Ramos (cell line): ENCODE results near the gene GAK.

Experiments used
- in situ Hi-C: fragments of 300-500 bp; cut with MboI; formaldehyde crosslinking; loops from one replicate; pipeline ENCODE4 v1.14.3; 2022; ENCODE audit warnings: low sequenced_read_pairs; ENCODE audit not compliant: unreplicated experiment

GAK gene

DNA sequence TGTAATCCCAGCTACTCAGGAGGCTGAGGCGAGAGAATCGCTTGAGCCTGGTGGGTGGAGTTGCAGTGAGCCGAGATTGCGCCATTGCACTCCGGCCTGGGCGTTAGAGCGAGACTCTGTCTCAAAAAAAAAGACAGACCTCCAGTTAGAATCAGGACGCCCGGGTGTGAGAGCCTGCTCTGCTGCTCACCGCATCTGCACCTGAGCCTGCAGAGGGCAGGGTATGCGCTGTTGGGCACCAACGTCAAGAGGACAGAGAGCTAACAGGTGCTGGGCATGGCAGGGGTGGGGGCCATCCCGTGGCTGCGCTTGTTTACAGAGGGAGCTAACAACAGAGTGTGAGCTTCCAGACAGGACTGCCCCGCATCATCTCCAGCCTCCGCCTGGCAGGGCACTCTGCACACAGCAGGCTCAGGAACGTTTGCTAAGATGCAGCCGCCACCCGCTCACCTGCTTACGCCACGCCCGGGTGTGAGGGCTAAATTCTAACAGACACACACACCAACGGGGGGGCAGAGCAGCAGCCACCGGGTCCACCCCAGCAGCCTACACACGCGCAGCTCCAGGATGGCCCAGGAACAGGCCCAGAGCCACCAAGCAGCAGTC is 56.2 kb downstream of the GAK start:
- in situ Hi-C loops = no loop called here

DNA sequence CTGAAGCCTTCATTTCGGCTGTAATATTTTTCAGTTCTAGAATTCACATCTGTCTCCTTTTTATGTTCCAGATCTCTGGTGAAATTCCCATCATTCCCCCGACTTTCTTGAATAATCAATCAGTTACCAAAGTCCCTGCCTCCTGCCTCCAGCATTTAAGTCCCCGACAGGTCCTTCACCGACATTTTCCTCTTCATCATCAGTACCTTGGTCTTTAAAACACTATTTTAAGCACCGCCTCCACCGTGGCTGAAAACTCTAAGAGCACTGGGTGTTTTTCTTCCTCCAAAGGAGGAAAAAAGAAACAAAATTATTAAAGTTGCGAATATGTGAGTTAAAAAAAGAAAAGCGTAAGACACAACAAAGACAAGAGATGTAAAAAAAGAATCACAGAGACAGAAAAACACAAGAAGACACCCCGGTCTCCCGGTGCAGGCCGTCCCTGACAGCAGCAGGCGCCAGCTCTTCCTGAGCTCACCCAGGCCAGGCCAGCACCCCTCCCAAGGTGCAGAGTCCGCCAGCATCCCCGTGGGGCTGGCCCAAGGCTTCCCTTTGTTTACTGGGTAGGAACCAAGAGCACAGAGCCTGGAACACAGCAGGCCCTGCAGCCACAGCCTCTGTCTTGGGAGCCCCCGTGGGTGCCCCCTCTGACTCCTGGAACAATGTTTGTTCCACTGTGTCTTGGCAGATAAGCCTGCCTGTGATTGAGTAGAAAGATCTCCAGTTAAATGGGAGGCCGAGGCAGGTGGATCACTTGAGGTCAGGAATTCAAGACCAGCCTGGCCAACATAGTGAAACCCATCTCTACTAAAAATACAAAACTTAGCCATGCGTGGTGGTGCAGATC is 56.9 kb downstream of the GAK start:
- in situ Hi-C loops = no loop called here

DNA sequence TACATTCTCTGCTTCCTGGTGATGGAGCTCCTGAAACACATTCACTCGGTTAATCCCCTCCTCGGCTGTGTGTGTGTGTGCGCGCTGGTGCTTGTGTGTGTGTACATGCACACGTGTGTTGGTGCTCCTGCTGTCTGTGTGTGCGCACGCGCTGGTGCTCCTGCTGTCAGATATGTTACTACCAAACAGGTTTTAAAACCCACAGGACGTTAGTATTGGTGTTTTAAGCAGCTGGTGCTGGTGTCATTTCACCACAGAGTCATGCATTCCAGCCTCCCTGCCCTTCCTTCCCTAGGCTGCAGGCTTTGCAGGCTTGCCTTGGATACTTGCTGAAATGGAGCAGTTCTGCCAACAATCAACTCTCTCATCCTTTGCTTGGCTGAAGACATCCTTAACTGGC is 58.1 kb downstream of the GAK start:
- in situ Hi-C loops = no loop called here

DNA sequence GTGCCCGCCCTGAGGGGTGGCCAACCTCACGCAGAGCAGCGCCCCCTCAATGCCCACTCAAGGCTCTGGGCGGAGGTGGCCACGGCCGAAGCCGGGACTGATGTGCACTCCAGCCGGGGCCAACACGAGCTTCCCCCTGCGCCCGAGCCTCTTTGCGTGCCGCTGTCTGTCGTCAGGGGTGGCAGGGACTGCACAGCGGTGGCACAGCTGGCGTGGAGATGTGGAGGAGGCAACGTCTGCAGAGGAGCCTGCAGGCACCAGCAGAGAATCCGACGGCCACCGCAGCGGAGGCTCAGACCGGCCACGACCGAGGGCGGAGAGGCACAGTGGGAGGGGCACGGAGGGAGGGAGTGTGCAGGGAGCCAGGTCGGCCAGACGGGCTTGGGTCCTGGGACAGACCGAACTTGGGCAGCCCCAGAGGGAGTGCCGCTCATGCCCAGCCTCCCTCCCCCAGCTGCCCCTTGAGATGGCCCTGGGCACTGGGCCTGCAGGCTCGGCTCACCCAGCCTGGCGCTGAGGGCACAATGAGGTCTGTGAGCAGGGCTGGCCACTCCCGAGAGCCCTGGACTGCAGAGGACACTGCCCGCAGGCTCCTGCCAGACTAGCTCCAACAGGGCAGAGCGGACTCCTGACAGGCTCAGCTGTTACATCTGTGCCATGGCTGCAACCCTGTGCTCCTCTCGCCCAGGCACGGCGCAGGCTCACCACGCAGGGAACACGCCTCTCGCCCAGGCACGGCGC is 59.7 kb downstream of the GAK start:
- in situ Hi-C loops = no loop called here

DNA sequence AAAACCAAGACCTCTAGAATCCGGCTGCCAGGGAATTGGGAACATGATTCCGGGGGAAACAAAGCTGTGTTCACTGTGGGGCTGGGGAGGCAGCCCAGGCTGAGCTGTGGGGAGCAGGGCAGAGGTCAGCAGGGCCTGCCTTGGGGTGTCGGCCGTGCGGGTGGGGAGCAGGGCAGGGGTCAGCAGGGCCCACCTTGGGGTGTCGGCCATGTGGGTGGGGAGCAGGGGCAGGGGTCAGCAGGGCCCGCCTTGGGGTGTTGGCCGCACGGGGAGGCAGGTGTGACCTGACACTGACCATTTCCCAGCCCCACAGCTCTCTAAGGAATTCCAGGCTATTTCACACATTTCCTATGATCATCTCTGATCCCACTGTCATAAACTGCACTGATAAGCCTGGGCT is 60.6 kb downstream of the GAK start:
- in situ Hi-C loops = no loop called here

DNA sequence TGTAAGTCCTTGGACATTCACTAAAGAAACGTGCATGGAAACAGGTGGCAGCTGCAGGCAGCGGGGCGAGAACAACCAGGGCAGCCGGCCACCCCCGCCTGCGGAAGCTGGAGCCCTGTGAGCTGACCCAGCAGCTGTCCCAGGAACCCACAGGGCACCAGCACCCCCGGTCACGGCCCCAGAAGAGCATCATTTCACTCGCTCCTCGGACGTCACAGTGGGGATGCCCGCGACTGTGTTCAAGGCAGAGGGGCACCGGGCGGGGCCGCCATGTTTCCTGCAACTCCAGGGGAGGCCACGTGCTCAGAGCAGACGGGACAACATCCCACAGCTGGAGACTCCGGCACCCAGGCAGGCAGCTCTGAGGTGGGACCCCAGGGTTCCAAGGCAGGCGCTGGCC is 61.2 kb downstream of the GAK start:
- in situ Hi-C loops = no loop called here

DNA sequence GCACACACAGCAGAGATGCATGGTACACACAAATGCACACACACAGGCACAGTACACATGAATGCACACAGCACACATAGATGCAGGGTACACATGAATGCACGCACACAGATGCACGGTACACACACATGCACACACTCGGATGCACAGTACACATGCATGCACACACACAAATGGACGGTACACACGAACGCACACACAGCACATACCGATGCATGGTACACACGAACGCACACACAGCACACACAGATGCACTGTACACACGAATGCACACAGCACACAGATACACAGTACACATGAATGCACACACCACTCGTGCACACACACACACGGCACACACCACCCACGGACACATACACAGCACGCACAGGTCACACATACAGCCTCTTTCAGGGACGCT is 62.3 kb downstream of the GAK start:
- in situ Hi-C loops = no loop called here

DNA sequence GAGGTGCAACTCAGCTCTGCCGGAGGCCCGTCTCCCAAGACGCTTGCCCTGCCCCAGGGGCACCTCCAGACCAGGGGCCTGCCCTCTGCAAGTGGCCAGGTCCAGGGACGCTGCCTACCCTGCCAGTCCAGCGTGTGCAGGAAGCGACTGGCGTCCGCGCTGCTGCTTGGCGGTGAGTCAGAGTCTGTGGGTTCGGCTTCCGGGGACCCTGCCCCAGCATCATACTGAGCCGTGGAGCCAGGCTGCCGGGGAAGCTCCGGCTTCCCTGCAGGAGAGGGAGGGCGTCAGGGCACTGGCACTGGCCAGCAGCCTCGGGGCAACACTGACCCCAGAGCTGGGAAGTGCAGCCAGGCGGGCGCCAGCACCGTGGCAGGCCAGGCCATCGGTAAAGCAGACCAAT is 63.7 kb downstream of the GAK start:
- in situ Hi-C loops = no loop called here

DNA sequence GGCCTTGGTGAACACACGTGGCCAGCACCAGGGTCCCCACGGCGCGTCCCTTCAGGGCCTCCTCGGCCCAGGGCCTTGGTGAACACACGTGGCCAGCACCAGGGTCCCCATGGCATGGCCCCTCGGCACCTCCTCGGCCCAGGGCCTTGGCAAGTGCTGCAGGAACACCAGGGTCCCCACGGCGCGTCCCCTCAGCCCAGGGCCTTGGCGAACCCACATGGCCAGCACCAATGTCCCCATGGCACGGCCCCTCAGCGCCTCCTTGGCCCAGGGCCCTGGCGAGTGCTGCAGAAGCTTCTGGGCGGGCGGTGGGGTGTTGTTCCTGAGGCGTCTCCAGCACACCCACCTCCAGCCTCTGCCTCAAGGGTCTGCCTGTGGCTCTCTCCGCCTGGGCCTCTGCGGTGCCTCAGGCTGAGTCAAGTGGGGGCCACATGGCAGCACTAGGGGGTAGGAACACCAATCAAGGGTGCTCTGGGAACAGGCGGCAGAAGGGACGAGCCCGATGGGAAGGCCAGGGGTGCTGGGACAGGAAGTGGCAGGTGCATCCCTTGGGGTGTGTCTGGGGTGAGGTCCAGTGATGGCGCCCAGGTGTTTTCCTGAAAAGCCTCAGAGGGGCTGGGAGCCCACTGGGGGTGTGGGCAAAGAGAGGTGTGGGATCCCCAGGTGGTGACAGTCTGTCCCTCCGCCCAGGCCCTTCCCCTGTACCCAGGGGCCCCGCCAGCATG is 64.4 kb downstream of the GAK start:
- in situ Hi-C loops = no loop called here

DNA sequence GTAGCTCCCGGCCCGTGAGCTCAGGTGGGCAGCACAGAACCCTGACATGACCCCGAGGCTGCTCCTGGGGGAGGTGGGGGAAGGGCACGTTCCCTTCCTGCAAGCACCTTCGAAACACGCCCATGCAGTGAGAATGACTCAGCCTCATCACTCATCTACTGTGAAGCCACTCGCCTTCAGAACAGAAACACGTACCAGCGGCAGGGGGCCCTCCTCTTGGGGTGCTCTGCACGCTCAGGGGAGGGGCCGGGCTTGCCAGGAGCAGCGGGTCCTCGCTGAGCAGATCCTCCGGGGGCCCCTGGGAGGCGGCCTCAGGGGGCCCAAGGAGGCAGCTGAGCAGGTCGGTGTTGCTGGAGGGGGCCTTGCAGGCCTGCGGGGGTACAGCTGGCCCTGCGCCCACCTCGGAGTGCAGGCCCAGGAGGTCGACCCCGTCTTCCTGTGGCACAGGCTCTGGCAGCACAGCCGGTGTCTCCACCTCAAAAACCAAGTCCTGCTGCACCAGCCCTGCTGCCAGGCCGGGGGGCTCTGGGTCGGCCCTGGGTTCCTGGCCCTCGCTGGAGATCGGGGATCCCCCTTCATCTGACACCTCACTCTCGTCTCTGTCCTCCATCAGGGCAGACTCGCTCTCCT is 65.2 kb downstream of the GAK start:
- in situ Hi-C loops = no loop called here

DNA sequence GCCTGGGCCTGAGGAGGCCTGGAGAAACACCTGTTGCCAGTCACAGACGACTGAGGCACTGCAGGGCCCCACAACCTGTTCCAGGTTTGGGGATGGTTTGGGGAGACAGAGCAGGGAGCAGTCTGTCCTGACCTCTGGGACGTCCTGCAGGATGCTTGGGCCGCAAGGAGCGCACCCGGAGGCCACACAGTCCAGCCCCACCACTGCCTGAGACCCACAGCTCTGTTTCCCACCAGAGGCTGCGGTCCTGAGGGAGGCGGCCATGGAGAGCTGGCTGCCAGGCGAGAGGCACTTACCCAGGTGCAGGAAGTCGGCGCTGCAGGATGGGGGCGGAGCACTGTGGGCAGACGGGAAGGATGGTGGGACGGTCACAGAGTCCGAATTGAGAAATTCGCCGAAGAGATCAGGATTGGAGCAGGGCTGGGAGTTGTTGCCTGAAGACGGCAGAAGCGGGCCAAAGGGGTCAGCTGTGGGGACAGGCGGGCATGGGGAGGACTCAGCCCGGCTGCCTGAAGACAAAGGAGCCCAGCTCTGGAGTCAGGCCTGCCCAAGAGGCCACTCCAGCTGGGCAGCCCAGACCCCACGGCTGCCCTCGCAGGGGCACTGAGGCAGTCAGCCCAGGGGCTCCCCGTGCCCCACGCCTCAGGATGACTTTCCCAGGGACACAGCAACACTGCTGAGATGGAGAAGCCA is 65.9 kb downstream of the GAK start:
- in situ Hi-C loops = no loop called here

DNA sequence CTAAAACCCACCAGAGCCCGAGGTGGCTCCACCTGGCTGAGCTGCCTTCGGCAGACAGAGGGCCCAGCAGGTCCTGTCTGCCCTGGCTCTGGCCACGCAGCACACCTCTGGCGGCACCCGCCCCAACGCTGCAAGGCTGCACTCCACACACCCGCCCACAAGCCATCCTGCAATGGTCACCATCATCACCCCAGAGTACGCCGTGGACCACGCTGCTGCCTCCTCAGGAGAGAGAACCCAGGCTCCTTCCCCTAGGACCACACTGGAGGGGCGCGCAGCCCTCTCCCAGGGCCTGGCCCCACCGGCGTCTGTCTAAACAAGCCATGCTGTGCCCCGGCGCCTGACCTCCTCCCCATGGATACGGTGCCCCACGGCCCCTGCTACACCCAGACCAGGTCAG is 66.5 kb downstream of the GAK start:
- in situ Hi-C loops = no loop called here

DNA sequence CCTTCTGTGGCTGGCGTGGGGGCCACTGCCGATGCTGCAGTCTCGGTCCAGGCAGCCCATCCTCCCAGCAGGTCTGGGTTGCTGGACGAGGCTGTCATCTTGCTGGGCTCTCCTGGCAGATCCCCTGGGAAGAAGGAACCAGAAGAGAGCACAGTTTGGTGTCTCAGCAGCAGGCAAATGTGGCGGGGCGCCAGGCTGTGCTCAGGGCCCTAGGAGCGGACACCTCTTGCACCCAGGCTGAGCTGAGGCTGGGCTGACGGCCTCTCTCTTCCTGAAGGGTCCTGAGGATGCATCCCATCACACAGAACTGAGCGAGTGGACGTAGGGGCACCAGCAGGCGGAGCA is 67.0 kb downstream of the GAK start:
- in situ Hi-C loops = no loop called here

DNA sequence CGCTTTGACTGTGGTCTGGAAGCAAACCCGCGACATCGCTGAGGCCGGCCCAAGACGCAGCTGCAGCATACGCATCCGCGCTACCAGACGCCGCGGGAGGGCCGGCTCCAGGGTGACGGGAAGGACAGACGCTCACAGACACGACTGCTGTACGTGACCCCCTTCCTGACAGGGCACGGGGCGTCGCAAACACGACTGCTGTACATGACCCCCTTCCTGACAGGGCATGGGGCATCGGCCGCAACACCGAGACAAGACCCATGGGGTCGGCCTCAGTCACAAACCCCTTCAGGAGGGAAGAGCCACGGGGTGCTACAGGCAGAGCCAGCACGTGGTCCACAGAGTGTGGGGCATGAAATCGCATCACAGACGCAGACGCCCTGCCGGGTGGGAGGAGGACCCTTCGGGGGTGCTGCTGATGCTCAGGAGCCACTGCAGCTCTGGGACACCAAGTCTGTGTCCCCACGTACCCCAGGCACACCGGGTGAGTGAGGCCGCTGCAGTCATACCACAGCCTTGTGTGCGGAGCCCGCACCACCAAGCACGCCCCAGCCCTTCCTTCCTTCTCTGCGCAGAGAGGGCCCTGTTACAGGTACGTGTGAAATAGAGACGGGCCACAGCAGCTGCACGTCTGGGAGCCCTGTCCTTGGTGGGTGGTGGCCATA is 67.5 kb downstream of the GAK start:
- in situ Hi-C loops = no loop called here

DNA sequence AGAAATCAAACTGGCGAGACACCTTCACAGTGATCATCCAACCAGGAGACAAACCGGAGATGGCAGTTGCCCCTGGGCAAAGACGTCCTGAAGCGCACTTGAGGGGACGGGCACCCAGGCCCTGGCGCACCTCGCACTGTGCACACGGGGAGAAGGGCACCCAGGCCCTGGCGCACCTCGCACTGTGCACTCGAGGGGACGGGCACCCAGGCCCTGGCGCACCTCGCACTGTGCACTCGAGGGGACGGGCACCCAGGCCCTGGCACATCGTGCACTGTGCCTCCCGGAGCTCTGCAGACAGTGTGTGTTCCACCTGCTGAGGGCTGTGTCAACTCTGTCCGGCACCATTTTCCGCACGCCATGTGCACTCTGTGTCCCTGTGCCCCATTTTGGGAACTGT is 71.6 kb downstream of the GAK start:
- in situ Hi-C loops = no loop called here

DNA sequence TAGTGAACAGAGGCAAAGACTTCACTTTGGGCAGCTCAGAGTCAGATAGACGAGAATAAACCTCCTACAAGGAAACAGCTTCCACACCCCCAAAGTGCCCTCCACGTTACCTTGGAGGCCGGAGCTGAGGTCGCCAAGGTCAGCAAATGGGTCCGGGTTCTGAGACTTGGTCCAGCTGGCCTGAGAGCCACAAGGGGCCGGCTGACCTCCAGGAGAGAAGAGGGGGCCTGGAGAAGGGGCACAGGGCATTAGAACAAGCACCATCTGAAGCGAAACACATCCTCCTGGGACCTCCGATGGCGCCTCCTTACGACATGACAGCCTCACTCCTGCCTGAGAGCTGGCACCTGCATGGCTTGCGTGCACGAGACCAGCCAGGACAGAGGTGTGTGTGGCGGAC is 72.6 kb downstream of the GAK start:
- in situ Hi-C loops = no loop called here

DNA sequence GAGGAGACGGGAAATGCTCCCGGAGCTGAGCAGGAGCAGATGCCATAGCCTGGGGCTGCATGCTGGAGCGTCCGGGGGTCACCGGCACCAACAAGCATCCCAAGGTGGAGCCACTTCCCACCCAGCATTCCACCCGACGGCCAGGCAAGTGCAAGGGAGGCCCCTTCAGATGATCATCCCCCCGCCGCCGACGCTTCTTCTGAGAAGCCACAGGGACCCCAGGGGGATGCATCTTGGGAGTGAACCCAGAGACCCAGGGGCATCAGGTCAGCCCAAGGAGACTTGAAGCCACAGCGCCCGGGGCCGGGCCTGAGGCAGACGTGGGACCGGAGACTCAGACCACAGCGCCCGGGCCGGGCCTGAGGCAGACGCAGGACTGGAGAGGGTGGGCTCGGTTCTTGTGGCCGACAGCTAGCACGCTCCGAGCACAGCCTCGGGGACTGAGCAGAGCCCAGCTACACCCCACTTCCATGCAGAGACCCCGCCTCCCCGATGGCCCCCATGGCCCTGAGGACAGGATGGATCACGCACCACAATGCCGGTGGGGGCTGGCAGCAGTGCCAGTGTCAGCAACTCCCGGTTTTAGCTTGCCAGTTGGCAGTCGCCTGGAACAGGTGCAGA is 73.2 kb downstream of the GAK start:
- in situ Hi-C loops = no loop called here

DNA sequence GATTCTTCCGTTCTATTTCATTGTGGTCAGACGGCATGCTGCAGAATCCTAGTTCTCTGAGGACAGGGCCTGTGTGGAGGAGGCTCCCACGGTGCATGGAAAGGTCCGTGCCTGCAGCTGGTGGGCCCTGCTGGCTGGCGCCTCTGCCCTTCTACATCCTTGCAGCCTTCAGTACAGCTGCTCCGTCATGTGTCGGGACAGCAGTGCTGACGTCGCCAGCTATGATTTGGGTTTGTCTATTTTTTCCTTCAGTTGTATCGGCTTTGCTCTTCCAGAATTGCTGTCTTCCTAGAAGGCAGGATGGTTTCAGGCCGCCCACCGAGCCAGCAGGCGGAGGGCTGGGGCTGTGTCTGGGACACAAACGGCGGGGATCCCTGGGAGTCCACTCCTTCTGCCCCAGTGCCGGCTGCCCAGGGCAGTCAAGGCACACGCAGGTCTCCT is 74.1 kb downstream of the GAK start:
- in situ Hi-C loops = no loop called here

DNA sequence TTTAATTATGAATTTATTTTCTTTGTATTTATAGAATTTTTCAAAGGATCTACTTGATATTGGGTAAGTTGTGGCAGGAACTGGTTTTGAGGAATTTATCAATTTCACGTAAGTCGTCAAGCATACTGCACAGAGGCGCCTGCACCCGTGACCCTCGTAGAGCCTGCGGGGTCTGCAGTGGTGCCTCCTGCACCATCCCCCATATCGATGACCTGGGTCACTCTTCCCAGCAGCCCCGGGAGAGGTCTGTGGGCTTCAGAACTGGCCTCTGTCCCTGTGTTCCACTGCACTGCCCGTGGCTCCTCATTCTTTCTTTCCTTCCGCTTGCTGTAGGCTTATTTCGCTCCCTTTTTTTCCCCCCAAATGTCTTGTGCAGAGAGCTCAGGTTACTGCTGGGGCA is 74.7 kb downstream of the GAK start:
- in situ Hi-C loops = no loop called here
